Neural cell (in vitro differentiated cells): ENCODE measurements around the gene PANK2. TPM values are rescaled to one million over a fixed set of nuclear protein-coding genes. Genes with fewer than 3 reads are reported as not detected.
"Not testable (repeated sequence)": the region's sequence is repeated elsewhere in the genome, so short reads cannot be mapped to it uniquely, and the experiment has no call there.

Experiments used
- H2AFZ ChIP-seq: fragments of 200-600, 300-800 bp; sonication (generic), shearing (Covaris generic); 2 replicates; pipeline ENCODE4 v1.6.0; 2014; ENCODE audit warnings: low read depth, mild to moderate bottlenecking, antibody characterized with exemption, low read length, moderate library complexity
- H3F3A ChIP-seq: fragments of 200-600 bp; shearing (Covaris generic); 2 replicates; pipeline ENCODE4 v1.6.1; 2016; ENCODE audit warnings: mild to moderate bottlenecking, moderate library complexity, mixed read lengths, antibody characterized with exemption, low read length; ENCODE audit not compliant: insufficient read depth, poor library complexity, severe bottlenecking
- H3K27ac ChIP-seq: fragments of 200-600, 300-800 bp; sonication (generic), shearing (Covaris generic); 2 replicates; pipeline ENCODE4 v1.5.1; 2014; ENCODE audit warnings: mild to moderate bottlenecking, low read length, moderate library complexity
- H3K27me3 ChIP-seq: fragments of 300-800, 200-600 bp; sonication (generic), shearing (Covaris generic); 2 replicates; pipeline ENCODE4 v1.6.0; 2014; ENCODE audit warnings: mild to moderate bottlenecking, low read depth, low read length, moderate library complexity; ENCODE audit not compliant: insufficient read depth
- H3K36me3 ChIP-seq: fragments of 300-800, 200-600 bp; sonication (generic), shearing (Covaris generic); 2 replicates; pipeline ENCODE4 v1.5.1; 2014; ENCODE audit warnings: mild to moderate bottlenecking, antibody characterized with exemption, low read length, moderate library complexity; ENCODE audit not compliant: insufficient read depth
- H3K4me2 ChIP-seq: fragments of 300-800, 200-600 bp; sonication (generic), shearing (Covaris generic); 2 replicates; pipeline ENCODE4 v1.6.0; 2014; ENCODE audit warnings: mild to moderate bottlenecking, low read length
- H3K4me3 ChIP-seq: fragments of 300-800, 200-600 bp; sonication (generic), shearing (Covaris generic); 2 replicates; pipeline ENCODE4 v1.5.1; 2014; ENCODE audit warnings: mild to moderate bottlenecking, low read length, moderate library complexity
- H3K79me2 ChIP-seq: fragments of 200-600 bp; shearing (Covaris generic); replicated peaks from 2 replicates; pipeline ENCODE4 v1.6.0; 2014; ENCODE audit warnings: mild to moderate bottlenecking, low read length, moderate library complexity; ENCODE audit not compliant: insufficient read depth
- H3K9ac ChIP-seq: fragments of 300-800, 200-600 bp; sonication (generic), shearing (Covaris generic); 2 replicates; pipeline ENCODE4 v1.6.1; 2016; ENCODE audit warnings: mild to moderate bottlenecking, low read length, mixed read lengths
- H3K9me2 ChIP-seq: fragments of 200-600 bp; shearing (Covaris generic); 2 replicates; pipeline ENCODE4 v1.6.1; 2016; ENCODE audit warnings: mild to moderate bottlenecking, low read length, mixed read lengths; ENCODE audit not compliant: insufficient read depth
- H3K9me3 ChIP-seq: fragments of 200-600, 300-800 bp; sonication (generic), shearing (Covaris generic); 2 replicates; pipeline ENCODE4 v1.6.1; 2016; ENCODE audit warnings: mild to moderate bottlenecking, mixed run types, low read length, moderate library complexity, mixed read lengths
- H4K20me1 ChIP-seq: fragments of 200-600 bp; shearing (Covaris generic); 2 replicates; pipeline ENCODE4 v1.6.1; 2016; ENCODE audit warnings: mild to moderate bottlenecking, mixed run types; ENCODE audit not compliant: insufficient read depth
- CTCF ChIP-seq: fragments of 450-650 bp; IDR thresholded peaks from 2 replicates; pipeline ENCODE4 v1.5.1; 2014; ENCODE audit warnings: antibody characterized with exemption, mild to moderate bottlenecking, moderate library complexity; ENCODE audit not compliant: poor library complexity, severe bottlenecking
- EP300 ChIP-seq: fragments of 450-650 bp; conservative IDR thresholded peaks from 2 replicates; pipeline ENCODE4 v1.6.1; 2014; ENCODE audit warnings: antibody characterized with exemption, mild to moderate bottlenecking, moderate library complexity; ENCODE audit not compliant: poor library complexity, severe bottlenecking
- EZH2 ChIP-seq: fragments of 200-600, 300-800 bp; shearing (Covaris generic), sonication (generic); IDR thresholded peaks from 2 replicates; pipeline ENCODE4 v1.6.1; 2014; ENCODE audit warnings: antibody characterized with exemption, low read length, borderline replicate concordance, mild to moderate bottlenecking; ENCODE audit not compliant: insufficient read depth, poor library complexity, severe bottlenecking
- MXI1 ChIP-seq: fragments of 450-650 bp; conservative IDR thresholded peaks from 2 replicates; pipeline ENCODE4 v1.6.1; 2014; ENCODE audit warnings: antibody characterized with exemption, mild to moderate bottlenecking; ENCODE audit not compliant: poor library complexity, severe bottlenecking
- POLR2AphosphoS5 ChIP-seq: IDR thresholded peaks from 2 replicates; pipeline ENCODE4 v1.6.1; 2012
- RAD21 ChIP-seq: fragments of 450-650 bp; conservative IDR thresholded peaks from 2 replicates; pipeline ENCODE4 v1.6.1; 2014; ENCODE audit warnings: antibody characterized with exemption, mild to moderate bottlenecking, moderate library complexity
- REST ChIP-seq: IDR thresholded peaks from 2 replicates; pipeline ENCODE4 v1.6.1; 2012; ENCODE audit warnings: borderline replicate concordance
- SMC3 ChIP-seq: fragments of 450-650 bp; conservative IDR thresholded peaks from 2 replicates; pipeline ENCODE4 v1.6.1; 2014; ENCODE audit warnings: antibody characterized with exemption, mild to moderate bottlenecking, moderate library complexity; ENCODE audit not compliant: poor library complexity
- TAF1 ChIP-seq: IDR thresholded peaks from 2 replicates; pipeline ENCODE4 v1.6.1; 2012; ENCODE audit warnings: low read depth
- polyA plus RNA-seq: library from polyadenylated mRNA; depleted of rRNA; stranded (reverse); fragments of >200 nt; gene quantifications from 2 replicates; pipeline ENCODE4 v1.2.3, GENCODE V29; 2014

Gene PANK2
- polyA plus RNA-seq, 1 donor from 2014 or later: 41.7 TPM

DNA sequence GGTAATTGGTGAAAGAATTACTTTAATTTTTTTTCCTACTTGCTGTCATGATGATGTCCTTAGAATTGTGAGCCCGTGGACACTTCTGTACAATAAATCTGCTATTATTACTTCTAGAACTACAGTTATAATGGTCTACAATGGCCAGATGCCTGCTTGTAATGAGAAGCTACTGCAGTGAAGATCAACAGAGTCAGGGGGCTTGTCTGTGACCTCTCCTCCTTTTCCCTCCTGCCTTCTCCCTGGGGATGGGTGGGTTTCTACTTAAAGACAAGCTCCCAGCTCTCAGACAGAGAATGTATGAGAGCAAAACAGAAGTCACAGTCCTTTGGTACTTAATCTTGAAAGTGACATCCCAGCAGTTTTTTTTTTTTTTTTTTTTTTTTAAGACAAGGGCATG is 13.2 kb upstream of the PANK2 start:
- TF ChIP-seq RAD21: no peak
- no peak for TF ChIP-seq EP300
- TF ChIP-seq CTCF: no peak
- no peak for TF ChIP-seq POLR2AphosphoS5
- no peak for TF ChIP-seq MXI1
- TF ChIP-seq TAF1: no peak
- no peak for TF ChIP-seq EZH2
- TF ChIP-seq REST: no peak
- no peak for TF ChIP-seq SMC3
- Histone ChIP-seq H3K9ac (no peak overlapping the region), H3F3A (no peaks in the 10 kb centered on the region), H2AFZ (no peak overlapping the region), H3K27me3 (no peaks in the 10 kb centered on the region), H3K79me2 (no peaks in the 10 kb centered on the region), H3K27ac (no peak overlapping the region), H3K4me2 (no peak overlapping the region), H3K9me2 (no peaks in the 10 kb centered on the region), H3K36me3 (no peaks in the 10 kb centered on the region), H4K20me1 (no peaks in the 10 kb centered on the region), H3K4me3 (no peak overlapping the region), H3K9me3 (no peaks in the 10 kb centered on the region)

DNA sequence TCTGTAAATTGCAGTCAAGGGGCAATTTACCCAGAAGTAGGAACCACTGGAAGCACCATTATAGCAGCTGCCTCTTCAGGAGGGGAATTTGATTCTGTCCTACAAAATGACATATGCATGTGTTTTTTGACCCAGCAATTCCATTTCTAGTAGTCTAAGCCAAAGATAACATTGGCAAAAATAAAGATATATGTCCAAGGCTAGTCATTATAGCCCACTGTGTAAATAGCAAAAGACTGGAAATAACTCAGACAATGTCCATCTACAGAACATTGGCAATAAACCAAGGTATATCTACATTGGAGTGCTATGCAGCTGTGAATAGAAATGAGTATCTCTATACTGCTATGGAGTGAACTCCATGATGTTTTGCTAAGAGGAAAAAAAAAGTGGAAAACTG is 12.5 kb upstream of the PANK2 start:
- no peaks in the 10 kb centered on the region for H3K27me3 ChIP-seq
- no peak overlapping the region for H3K4me3 ChIP-seq
- H4K20me1 ChIP-seq: no peaks in the 10 kb centered on the region
- TF ChIP-seq RAD21 (no peak), EP300 (no peak), TAF1 (no peak), EZH2 (no peak), POLR2AphosphoS5 (no peak), SMC3 (no peak), REST (no peak)
- no peaks in the 10 kb centered on the region for H3K79me2 ChIP-seq
- H3K36me3 ChIP-seq: no peaks in the 10 kb centered on the region
- H3K9me2 ChIP-seq: no peaks in the 10 kb centered on the region
- H3K27ac ChIP-seq: no peak overlapping the region
- H3K9ac ChIP-seq: no peak overlapping the region
- no peak overlapping the region for H3K4me2 ChIP-seq
- no peaks in the 10 kb centered on the region for H3K9me3 ChIP-seq
- no peaks in the 10 kb centered on the region for H3F3A ChIP-seq
- no peak overlapping the region for H2AFZ ChIP-seq

DNA sequence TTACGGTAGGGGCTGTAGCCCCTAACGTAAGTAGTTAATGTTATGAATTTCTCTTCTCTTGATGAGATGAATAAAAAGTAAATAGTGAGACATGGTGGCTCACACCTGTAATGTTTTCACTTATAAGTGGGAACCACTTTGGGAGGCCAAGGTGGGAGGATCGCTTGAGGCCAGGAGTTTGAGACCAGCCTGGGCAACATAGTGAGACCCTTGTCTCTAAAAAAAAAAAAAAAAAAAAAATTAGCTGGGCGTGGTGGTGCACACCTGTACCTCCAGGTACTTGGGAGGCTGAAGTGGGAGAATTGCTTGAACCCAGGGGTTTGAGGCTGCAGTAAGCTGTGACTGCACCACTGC is 10.3 kb upstream of the PANK2 start:
- not testable (repeated sequence) for H3K27me3 ChIP-seq, H4K20me1 ChIP-seq, H3K36me3 ChIP-seq, H3K27ac ChIP-seq, H3K79me2 ChIP-seq, H2AFZ ChIP-seq, H3F3A ChIP-seq, H3K9me2 ChIP-seq, H3K4me3 ChIP-seq, H3K9me3 ChIP-seq, H3K9ac ChIP-seq, H3K4me2 ChIP-seq
